K562 (cell line): ENCODE results near the gene IPO13. TPM values are rescaled to one million over a fixed set of nuclear protein-coding genes. Genes with fewer than 3 reads are reported as not detected.

Experiments
- BCOR ChIP-seq: fragments of 450-650 bp; IDR thresholded peaks from 2 replicates; pipeline ENCODE4 v1.6.1; 2016
- CTCF ChIP-seq, 3 experiments: IDR thresholded peaks in 2 of 3; conservative IDR thresholded peaks in 1 of 3; 2 replicates each; pipeline ENCODE4 v1.5.1; 2011 to 2012; ENCODE audit warnings: low read length in 3 of 3, mild to moderate bottlenecking in 3 of 3, control low read depth in 2 of 3, improper control_type of control experiment in 1 of 3, inconsistent platforms in 1 of 3, low read depth in 1 of 3, mixed read lengths in 1 of 3, moderate library complexity in 1 of 3; ENCODE audit not compliant: insufficient read depth in 2 of 3
- E2F4 ChIP-seq: sonication (generic); formaldehyde crosslinking; IDR thresholded peaks from 2 replicates; pipeline ENCODE4 v1.8.0; 2022; ENCODE audit warnings: mild to moderate bottlenecking, low read depth, missing genetic modification reagents
- EP300 ChIP-seq: IDR thresholded peaks from 2 replicates; pipeline ENCODE4 v1.6.1; 2012; ENCODE audit warnings: low read length, improper control_type of control experiment
- ESRRA ChIP-seq: fragments of 450-650 bp; IDR thresholded peaks from 2 replicates; pipeline ENCODE4 v1.6.1; 2014; ENCODE audit warnings: low read depth, mild to moderate bottlenecking, moderate library complexity, borderline replicate concordance
- KDM2B ChIP-seq: fragments of 250-450 bp; sonication (Bioruptor Pico); IDR thresholded peaks from 2 replicates; pipeline ENCODE4 v1.8.0; 2021; ENCODE audit warnings: mild to moderate bottlenecking, moderate library complexity
- NBN ChIP-seq: fragments of 450-650 bp; IDR thresholded peaks from 2 replicates; pipeline ENCODE4 v1.6.1; 2016; ENCODE audit warnings: low read depth, mild to moderate bottlenecking
- NCOA4 ChIP-seq: fragments of 450-650 bp; IDR thresholded peaks from 2 replicates; pipeline ENCODE4 v1.6.1; 2018; ENCODE audit warnings: mild to moderate bottlenecking; ENCODE audit not compliant: partially characterized antibody
- NR1H2 ChIP-seq: sonication (generic); formaldehyde crosslinking; IDR thresholded peaks from 2 replicates; pipeline ENCODE4 v1.4.0; 2020; ENCODE audit warnings: mild to moderate bottlenecking, missing genetic modification reagents
- RAD21 ChIP-seq, 2 experiments: fragments of 250-450 bp in 1 of 2; fragments of 450-650 bp in 1 of 2; sonication (Bioruptor Pico) in 1 of 2; formaldehyde crosslinking in 1 of 2; IDR thresholded peaks in 1 of 2; conservative IDR thresholded peaks in 1 of 2; 2 replicates each; pipeline versions ENCODE4 v1.4.0 to v1.8.0; 2020 to 2022; ENCODE audit warnings: mild to moderate bottlenecking in 2 of 2, moderate library complexity in 1 of 2
- RBM15 ChIP-seq: fragments of 200-400 bp; formaldehyde crosslinking; IDR thresholded peaks from 2 replicates; pipeline ENCODE4 v1.6.1; 2018; ENCODE audit warnings: mild to moderate bottlenecking, low read length, moderate library complexity; ENCODE audit not compliant: insufficient read depth
- RFX1 ChIP-seq: fragments of 450-650 bp; IDR thresholded peaks from 2 replicates; pipeline ENCODE4 v1.6.1; 2016; ENCODE audit warnings: mild to moderate bottlenecking, moderate library complexity
- STAT6 ChIP-seq: sonication (generic); formaldehyde crosslinking; IDR thresholded peaks from 2 replicates; pipeline ENCODE4 v1.8.1; 2023; ENCODE audit warnings: mild to moderate bottlenecking, missing genetic modification reagents
- TAF9B ChIP-seq: fragments of 450-650 bp; IDR thresholded peaks from 2 replicates; pipeline ENCODE4 v1.6.1; 2018; ENCODE audit warnings: mild to moderate bottlenecking; ENCODE audit not compliant: partially characterized antibody
- U2AF2 ChIP-seq: fragments of 200-400 bp; formaldehyde crosslinking; optimal IDR thresholded peaks from 2 replicates; pipeline ENCODE3; 2017; ENCODE audit warnings: low read depth, mild to moderate bottlenecking, low read length
- USF1 ChIP-seq: sonication (generic); formaldehyde crosslinking; IDR thresholded peaks from 2 replicates; pipeline ENCODE4 v1.9.0; 2022; ENCODE audit warnings: mild to moderate bottlenecking, missing genetic modification reagents
- ZBTB49 ChIP-seq: sonication (generic); formaldehyde crosslinking; IDR thresholded peaks from 2 replicates; pipeline ENCODE4 v1.8.0; 2022; ENCODE audit warnings: missing genetic modification reagents, mild to moderate bottlenecking, borderline replicate concordance
- polyA plus RNA-seq, 8 experiments: library from polyadenylated mRNA; depleted of rRNA in 4 of 8; stranded (reverse) in 5 of 8; unstranded in 3 of 8; fragments of >200 nt; fragmentation: Nextera tagmentation in 2 of 8; fragmentation: Illumina TruSeq in 1 of 8; extraction: Ambion mirVana in 2 of 8; extraction: Trizol in 1 of 8; gene quantifications; 2 replicates each; pipeline versions ENCODE4 v1.2.1 to v1.2.3, GENCODE V29; 2011 to 2014; ENCODE audit warnings: inconsistent platforms in 1 of 8, missing spikeins in 1 of 8
- total RNA-seq, 7 experiments: library from RNA; depleted of rRNA in 6 of 7; stranded (reverse); fragments of >200 nt in 6 of 7; fragmentation: Illumina TruSeq in 2 of 7; extraction: Trizol in 2 of 7; gene quantifications; 2 replicates each; pipeline versions ENCODE4 v1.2.1 to v1.2.3, GENCODE V29; 2011 to 2021; ENCODE audit warnings: low replicate concordance in 1 of 7

IPO13 gene
- total and polyA plus RNA-seq, 9 of the 15 experiments (the other 6 are each of a cell fraction or from before 2014, with no cell fraction given) = 7.0 to 30.8 (median 16.2) TPM

- TF ChIP-seq ZBTB49 (CRISPR knock-in tag) (0 out of 2 replicates have a peak, but pooled peaks have one; percentile 15), NBN (peak; percentile 43; the same call in 1 of the 2 replicates), U2AF2 (no peak), TAF9B (no peak), NR1H2 (CRISPR knock-in tag) (no peak), ESRRA (no peak; the same call in 1 of the 2 replicates), E2F4 (CRISPR knock-in tag) (0 out of 2 replicates have a peak, but pooled peaks have one; percentile 57), RFX1 (no peak), CTCF (IDR thresholded peaks at IDR 0.05 in 2 of 3, conservative IDR thresholded peaks at IDR 0.05 in 1 of 3; ENCODE audit: insufficient read depth in 2 of 3, low read depth in 1 of 3, low read length in 3 of 3) (peak; percentile 95 to 99 (median 98)), KDM2B (no peak), RAD21 (CRISPR knock-in tag; conservative IDR thresholded peaks at IDR 0.05 in 1 of 2, IDR thresholded peaks at IDR 0.05 in 1 of 2) (peak; percentile 89 to 97), RBM15 (no peak), BCOR (no peak), NCOA4 (no peak), EP300 (no peak), USF1 (CRISPR knock-in tag) (no peak), STAT6 (CRISPR knock-in tag) (no peak)
These were observed 12.4 kb upstream of the IPO13 start (continued) for GRCh38 chr1:43934101-43934985.
